PC-9 (cell line): ENCODE measurements around the gene IQSEC3. TPM values are rescaled to one million over a fixed set of nuclear protein-coding genes. Genes with fewer than 3 reads are reported as not detected.

Experiments used
- BruUV-seq: library from RNA; stranded (reverse); fragments of 400-500 nt; replicated peaks from 2 replicates; lab custom pipeline; 2021; lab: Mats Ljungman, UMichigan
- CTCF ChIA-PET: fragments of 300-600 bp; sonication (Branson Sonifier 250); formaldehyde crosslinking; loops from one replicate; lab custom pipeline; 2022; ENCODE audit warnings: antibody characterized with exemption; lab: Charles Lee
- POLR2A ChIA-PET: fragments of 300-600 bp; sonication (Branson Sonifier 250); formaldehyde crosslinking; loops from one replicate; lab custom pipeline; 2022; ENCODE audit warnings: antibody characterized with exemption; ENCODE audit not compliant: unreplicated experiment; lab: Charles Lee
- DNase-seq, 2 experiments: peaks; one replicate each; pipeline versions ENCODE4 v3.0.0 to v3.0.0-alpha.2; 2015 to 2022; ENCODE audit warnings: mixed read lengths in 1 of 2
- H2AFZ ChIP-seq: fragments of 200-600 bp; sonication (generic); 2 replicates; pipeline ENCODE4 v1.8.1; 2017; ENCODE audit warnings: antibody characterized with exemption
- H3F3A ChIP-seq: fragments of 200-600 bp; sonication (generic); 2 replicates; pipeline ENCODE4 v1.8.1; 2017; ENCODE audit warnings: antibody characterized with exemption, mild to moderate bottlenecking, low read depth; ENCODE audit not compliant: insufficient read depth
- H3K27ac ChIP-seq: fragments of 200-600 bp; sonication (generic); 2 replicates; pipeline ENCODE4 v1.6.1; 2016; ENCODE audit warnings: mixed run types
- H3K27me3 ChIP-seq: fragments of 200-600 bp; sonication (generic); 2 replicates; pipeline ENCODE4 v1.6.1; 2016; ENCODE audit warnings: low read depth, mixed run types; ENCODE audit not compliant: insufficient read depth
- H3K36me3 ChIP-seq: fragments of 200-600 bp; sonication (generic); 2 replicates; pipeline ENCODE4 v1.6.1; 2016; ENCODE audit warnings: low read depth, mixed run types
- H3K4me1 ChIP-seq: fragments of 200-600 bp; sonication (generic); replicated peaks from 2 replicates; pipeline ENCODE4 v1.6.1; 2016; ENCODE audit warnings: mixed run types; ENCODE audit not compliant: insufficient read depth
- H3K4me2 ChIP-seq: fragments of 200-600 bp; sonication (generic); 2 replicates; pipeline ENCODE4 v1.6.1; 2017; ENCODE audit warnings: mixed run types
- H3K4me3 ChIP-seq: fragments of 200-600 bp; sonication (generic); 2 replicates; pipeline ENCODE4 v1.6.1; 2016; ENCODE audit warnings: mixed run types
- H3K79me2 ChIP-seq: fragments of 200-600 bp; sonication (generic); 2 replicates; pipeline ENCODE4 v1.6.1; 2017; ENCODE audit warnings: low read depth, mixed run types
- H3K9me2 ChIP-seq: fragments of 200-600 bp; sonication (generic); 2 replicates; pipeline ENCODE4 v1.8.1; 2017; ENCODE audit warnings: mild to moderate bottlenecking; ENCODE audit not compliant: insufficient read depth
- H3K9me3 ChIP-seq: fragments of 200-600 bp; sonication (generic); 2 replicates; pipeline ENCODE4 v1.8.1; 2016; ENCODE audit warnings: low read depth; ENCODE audit not compliant: insufficient read depth
- H4K20me1 ChIP-seq: fragments of 200-600 bp; sonication (generic); 2 replicates; pipeline ENCODE4 v1.8.1; 2017; ENCODE audit not compliant: insufficient read depth
- CTCF ChIP-seq: fragments of 200-600 bp; sonication (generic); conservative IDR thresholded peaks from 2 replicates; pipeline ENCODE4 v1.6.1; 2017; ENCODE audit warnings: mixed run types, antibody characterized with exemption, mild to moderate bottlenecking, moderate library complexity
- EZH2 ChIP-seq: fragments of 200-600 bp; sonication (generic); IDR thresholded peaks from 2 replicates; pipeline ENCODE4 v1.8.0; 2017; ENCODE audit warnings: antibody characterized with exemption, low read depth
- intact Hi-C: fragments of 100-400 bp; cut with micrococcal nuclease; formaldehyde crosslinking; loops from one replicate; pipeline ENCODE4 v1.10.0; 2022; ENCODE audit not compliant: unreplicated experiment
- total RNA-seq: library from RNA; stranded (reverse); gene quantifications from 2 replicates; pipeline ENCODE4 v1.2.3, GENCODE V29; 2021

Gene IQSEC3
- total RNA-seq, 1 experiment from 2014 or later, result not detected

- H2AFZ ChIP-seq, result no peak overlapping the region
These were observed 12.5 kb upstream of the IQSEC3 start for GRCh38 chr12:53735-54730.

GRCh38 chr12:54750-55535 is 11.6 kb upstream of the IQSEC3 start:
- Histone ChIP-seq H3K36me3 (no peaks in the 10 kb centered on the region), H3K9me3 (no peaks in the 10 kb centered on the region), H3K4me1 (no peaks in the 10 kb centered on the region), H3K4me2 (no peak overlapping the region), H3K9me2 (no peaks in the 10 kb centered on the region), H3F3A (no peaks in the 10 kb centered on the region), H3K4me3 (no peak overlapping the region), H3K27me3 (peaks cover 89% of the 10 kb centered on the region), H4K20me1 (no peaks in the 10 kb centered on the region), H2AFZ (no peak overlapping the region), H3K27ac (no peak overlapping the region), H3K79me2 (no peaks in the 10 kb centered on the region)
- intact Hi-C loops, result no loop called here
- POLR2A ChIA-PET, result no interaction called here
- DNase-seq, result peak in 1 of 2 experiments; percentile 34
- BruUV-seq, result no TSS peak
- CTCF ChIA-PET, result no interaction called here
- TF ChIP-seq EZH2 (peak; percentile 35; the same call in 1 of the 2 replicates), CTCF (no peak)

More at GRCh38 chr12:53735-54730, 12.5 kb upstream of the IQSEC3 start:
- H3K79me2 ChIP-seq, result no peaks in the 10 kb centered on the region
- no peaks in the 10 kb centered on the region for H3K9me2 ChIP-seq
- no peak overlapping the region for H3K27ac ChIP-seq
- H3K4me3 ChIP-seq, result no peak overlapping the region
- H3K4me1 ChIP-seq, result no peaks in the 10 kb centered on the region
- peaks cover 89% of the 10 kb centered on the region for H3K27me3 ChIP-seq
- POLR2A ChIA-PET, result no interaction called here
- no peaks in the 10 kb centered on the region for H3K36me3 ChIP-seq
- CTCF ChIA-PET, result no interaction called here
- BruUV-seq, result no TSS peak
- no peak overlapping the region for H3K4me2 ChIP-seq
- DNase-seq, result peak in 1 of 2 experiments; percentile 36
- H3K9me3 ChIP-seq, result no peaks in the 10 kb centered on the region
- no peaks in the 10 kb centered on the region for H3F3A ChIP-seq
- H4K20me1 ChIP-seq, result no peaks in the 10 kb centered on the region
- TF ChIP-seq CTCF (no peak), EZH2 (no peak)
- intact Hi-C loops, result no loop called here

DNA sequence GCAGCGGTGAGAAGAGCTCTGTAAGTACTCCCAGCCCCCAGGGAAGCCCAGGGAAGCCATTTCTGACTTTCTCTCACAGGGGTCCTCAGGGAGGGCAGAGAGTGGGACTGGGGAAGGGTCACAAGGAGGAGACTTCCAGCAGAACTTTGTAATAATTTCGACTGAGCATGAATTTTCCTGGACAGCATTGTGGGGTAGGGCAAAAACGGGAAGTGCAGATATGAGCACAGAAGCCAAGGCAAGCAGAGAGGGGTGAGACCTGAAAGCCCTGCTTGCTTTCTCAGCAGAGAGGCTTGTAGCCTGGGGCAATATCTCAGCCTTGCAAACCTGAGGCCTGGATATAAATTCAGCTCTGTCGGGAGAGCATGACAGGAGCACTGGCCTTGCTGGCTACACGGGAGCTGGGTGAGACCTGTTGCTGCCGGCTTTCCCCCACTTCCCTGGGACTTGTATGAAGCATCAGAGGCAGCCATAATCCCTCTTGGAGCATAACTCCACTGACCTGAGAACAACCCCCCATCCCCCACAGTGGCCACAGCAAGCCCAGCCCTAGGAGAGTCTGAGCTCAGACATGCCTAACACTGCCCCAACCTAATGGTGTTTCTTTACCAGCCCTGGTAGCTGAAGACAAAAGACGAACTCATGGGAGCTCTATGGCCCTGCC is 9.8 kb upstream of the IQSEC3 start:
- CTCF ChIA-PET, result no interaction called here
- H3K27me3 ChIP-seq, result peaks cover 87% of the 10 kb centered on the region
- no peaks in the 10 kb centered on the region for H3K9me3 ChIP-seq

More for the DNA sequence above, 9.8 kb upstream of the IQSEC3 start:
- no peak for DNase-seq
- no peak overlapping the region for H3K4me3 ChIP-seq
- no peak overlapping the region for H2AFZ ChIP-seq
- H3K79me2 ChIP-seq, result no peaks in the 10 kb centered on the region
- POLR2A ChIA-PET, result no interaction called here
- no TSS peak for BruUV-seq
- no peak overlapping the region for H3K27ac ChIP-seq
- intact Hi-C loops, result no loop called here
- H3K9me2 ChIP-seq, result no peaks in the 10 kb centered on the region
- no peaks in the 10 kb centered on the region for H4K20me1 ChIP-seq
- no peaks in the 10 kb centered on the region for H3K36me3 ChIP-seq
- no peaks in the 10 kb centered on the region for H3F3A ChIP-seq
- no peak for TF ChIP-seq EZH2
- no peak for TF ChIP-seq CTCF
- H3K4me1 ChIP-seq, result no peaks in the 10 kb centered on the region
- no peak overlapping the region for H3K4me2 ChIP-seq
